Gastrocnemius medialis (tissue), 4 donors: ENCODE data around the gene UPF1.

ENCODE experiments used
- POLR2A ChIP-seq, 2 donors: fragments of 450-650 bp; IDR thresholded peaks; one replicate each; pipeline ENCODE4 v1.6.1; 2017; ENCODE audit warnings: antibody characterized with exemption in 2 of 2, mild to moderate bottlenecking in 2 of 2, moderate library complexity in 2 of 2
- TF ChIP-seq, protein P1 (sequence below), 5 experiments: fragments of 450-650 bp in 3 of 5; fragments of 200-600 bp in 2 of 5; sonication (generic) in 2 of 5; IDR thresholded peaks in 4 of 5; conservative IDR thresholded peaks in 1 of 5; 1 replicate in 4 of 5; 2 replicates in 1 of 5; pipeline ENCODE4 v1.5.1; 2016 to 2019; ENCODE audit warnings: antibody characterized with exemption in 5 of 5, mild to moderate bottlenecking in 3 of 5, moderate library complexity in 3 of 5

- TF ChIP-seq, protein P1, sequence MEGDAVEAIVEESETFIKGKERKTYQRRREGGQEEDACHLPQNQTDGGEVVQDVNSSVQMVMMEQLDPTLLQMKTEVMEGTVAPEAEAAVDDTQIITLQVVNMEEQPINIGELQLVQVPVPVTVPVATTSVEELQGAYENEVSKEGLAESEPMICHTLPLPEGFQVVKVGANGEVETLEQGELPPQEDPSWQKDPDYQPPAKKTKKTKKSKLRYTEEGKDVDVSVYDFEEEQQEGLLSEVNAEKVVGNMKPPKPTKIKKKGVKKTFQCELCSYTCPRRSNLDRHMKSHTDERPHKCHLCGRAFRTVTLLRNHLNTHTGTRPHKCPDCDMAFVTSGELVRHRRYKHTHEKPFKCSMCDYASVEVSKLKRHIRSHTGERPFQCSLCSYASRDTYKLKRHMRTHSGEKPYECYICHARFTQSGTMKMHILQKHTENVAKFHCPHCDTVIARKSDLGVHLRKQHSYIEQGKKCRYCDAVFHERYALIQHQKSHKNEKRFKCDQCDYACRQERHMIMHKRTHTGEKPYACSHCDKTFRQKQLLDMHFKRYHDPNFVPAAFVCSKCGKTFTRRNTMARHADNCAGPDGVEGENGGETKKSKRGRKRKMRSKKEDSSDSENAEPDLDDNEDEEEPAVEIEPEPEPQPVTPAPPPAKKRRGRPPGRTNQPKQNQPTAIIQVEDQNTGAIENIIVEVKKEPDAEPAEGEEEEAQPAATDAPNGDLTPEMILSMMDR (IDR thresholded peaks at IDR 0.05 in 4 of 5, conservative IDR thresholded peaks at IDR 0.05 in 1 of 5) = no peak
- no peak for TF ChIP-seq POLR2A (IDR thresholded peaks at IDR 0.05)
Observed at GRCh38 chr19:18905058-18905456, 73.3 kb downstream of the UPF1 start.
